ENCODE results near the gene C6orf132.

DNA sequence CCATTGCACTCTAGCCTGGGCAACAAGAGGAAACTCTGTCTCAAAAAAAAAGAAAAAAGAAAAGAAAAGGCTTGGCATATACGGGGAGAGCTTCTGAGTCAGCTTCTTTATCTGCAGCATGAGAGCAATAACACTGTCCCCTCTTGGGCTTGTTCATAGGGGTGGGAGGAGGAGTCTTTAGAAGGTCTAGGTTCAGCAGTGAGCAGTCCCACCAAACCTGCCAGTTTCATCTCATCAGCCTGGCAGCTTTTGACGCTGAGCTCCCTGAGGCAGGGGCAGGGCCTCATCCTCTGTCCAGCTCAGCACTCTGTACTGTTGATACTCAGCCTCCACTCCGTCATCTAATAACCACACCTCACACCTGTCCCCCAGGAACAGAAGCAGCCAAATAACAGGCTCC lies 5.6 kb upstream of the C6orf132 start:
- TF ChIP-seq, protein P1, sequence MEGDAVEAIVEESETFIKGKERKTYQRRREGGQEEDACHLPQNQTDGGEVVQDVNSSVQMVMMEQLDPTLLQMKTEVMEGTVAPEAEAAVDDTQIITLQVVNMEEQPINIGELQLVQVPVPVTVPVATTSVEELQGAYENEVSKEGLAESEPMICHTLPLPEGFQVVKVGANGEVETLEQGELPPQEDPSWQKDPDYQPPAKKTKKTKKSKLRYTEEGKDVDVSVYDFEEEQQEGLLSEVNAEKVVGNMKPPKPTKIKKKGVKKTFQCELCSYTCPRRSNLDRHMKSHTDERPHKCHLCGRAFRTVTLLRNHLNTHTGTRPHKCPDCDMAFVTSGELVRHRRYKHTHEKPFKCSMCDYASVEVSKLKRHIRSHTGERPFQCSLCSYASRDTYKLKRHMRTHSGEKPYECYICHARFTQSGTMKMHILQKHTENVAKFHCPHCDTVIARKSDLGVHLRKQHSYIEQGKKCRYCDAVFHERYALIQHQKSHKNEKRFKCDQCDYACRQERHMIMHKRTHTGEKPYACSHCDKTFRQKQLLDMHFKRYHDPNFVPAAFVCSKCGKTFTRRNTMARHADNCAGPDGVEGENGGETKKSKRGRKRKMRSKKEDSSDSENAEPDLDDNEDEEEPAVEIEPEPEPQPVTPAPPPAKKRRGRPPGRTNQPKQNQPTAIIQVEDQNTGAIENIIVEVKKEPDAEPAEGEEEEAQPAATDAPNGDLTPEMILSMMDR (IDR thresholded peaks at IDR 0.05) = no peak
- TF ChIP-seq POLR2A (IDR thresholded peaks at IDR 0.05) = no peak
